ENCODE results near the gene DNM1.

GRCh38 chr9:128203707-128204551 is 750 bp downstream of the DNM1 start:
- TF ChIP-seq SUZ12 (IDR thresholded peaks at IDR 0.05; ENCODE audit: extremely low read depth, insufficient read depth, insufficient read length) (no peak), ZNF274 (IDR thresholded peaks at IDR 0.05; ENCODE audit: low read depth, low read length) (no peak), YY1 (IDR thresholded peaks at IDR 0.05; ENCODE audit: insufficient read depth, insufficient read length) (no peak)
